ENCODE data around the gene PPARG.
"Not testable (repeated sequence)": the region's sequence is repeated elsewhere in the genome, so short reads cannot be mapped to it uniquely, and the experiment has no call there.

The PPARG gene

DNA sequence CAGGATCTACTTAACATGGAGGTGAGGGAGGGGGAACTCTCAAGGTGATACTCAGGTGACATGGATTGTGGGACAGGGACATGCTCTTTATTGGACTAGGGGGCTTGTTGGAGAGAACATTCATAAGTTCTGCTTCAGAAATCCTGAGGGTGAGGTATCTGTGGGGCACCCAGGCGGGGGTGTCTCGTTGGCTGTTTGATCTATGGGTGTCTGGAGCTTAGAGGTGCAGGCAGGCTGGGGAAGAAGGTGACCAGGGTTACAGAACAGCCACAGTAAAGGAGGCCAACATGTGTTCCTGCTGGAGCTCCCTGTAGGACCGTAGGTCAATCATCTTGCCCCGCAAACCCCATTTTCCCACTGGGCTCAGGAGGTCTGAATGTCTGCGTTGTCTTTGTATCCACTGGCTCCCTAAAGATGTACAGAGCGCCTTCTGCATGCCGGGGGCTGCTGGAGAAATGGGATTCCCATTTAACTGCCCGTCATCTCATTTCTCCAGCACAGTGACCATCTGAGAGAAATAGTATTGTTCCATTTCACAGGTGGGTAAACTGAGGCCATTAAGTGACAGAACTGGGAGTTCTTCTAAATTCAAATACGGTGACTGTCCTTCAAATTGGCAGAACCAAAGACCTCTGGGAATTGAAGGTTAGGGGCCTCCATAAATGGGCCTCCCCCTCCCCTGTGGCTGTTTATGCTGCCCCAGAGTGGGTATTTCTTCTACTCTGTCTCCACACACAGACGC, 155.1 kb downstream of the PPARG start:
- no peak for DNase-seq (ENCODE audit: low spot score)

DNA sequence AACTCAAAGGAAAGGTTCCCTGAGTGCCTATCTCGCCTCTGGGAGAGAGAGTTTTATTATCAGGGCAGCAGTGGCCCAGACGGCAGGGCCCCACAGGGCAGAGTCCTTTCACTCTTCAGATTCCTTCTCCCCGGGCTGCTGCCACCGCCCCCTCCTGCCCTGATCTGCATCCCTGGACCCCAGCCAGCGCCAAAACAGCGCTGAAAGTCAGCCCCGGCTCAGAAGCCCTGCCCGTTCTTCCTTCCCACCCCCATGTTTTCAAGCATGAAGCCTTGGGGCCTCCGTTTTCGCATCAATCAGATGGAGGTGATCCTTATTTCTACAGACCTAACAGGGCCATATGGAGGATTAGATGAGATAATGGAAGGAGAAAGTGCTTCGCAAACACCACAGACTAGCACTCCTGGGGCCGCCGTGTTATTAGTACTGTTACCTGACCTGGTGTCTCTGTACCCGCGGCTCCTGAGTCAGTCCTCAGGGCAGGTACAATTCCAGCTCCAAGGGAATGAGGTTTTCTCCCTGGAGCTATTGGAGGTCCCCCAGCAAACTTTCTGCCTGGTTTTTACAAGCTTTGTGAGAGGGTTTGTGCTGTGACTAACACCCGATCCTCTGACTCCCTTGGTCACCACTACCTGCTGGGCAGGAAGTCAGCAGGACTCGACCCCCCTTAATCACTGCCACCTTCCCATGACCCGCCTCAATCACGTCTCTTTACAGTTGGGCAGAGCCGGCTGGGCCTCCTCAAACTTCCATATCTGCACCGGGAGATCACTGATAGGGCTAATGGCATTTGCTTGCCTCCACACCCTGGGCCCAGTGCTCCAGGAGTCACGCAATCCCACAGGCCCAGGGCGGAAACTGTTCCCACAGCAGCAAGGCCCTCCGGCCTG, 156.0 kb downstream of the PPARG start:
- DNase-seq (ENCODE audit: low spot score) = no peak

DNA sequence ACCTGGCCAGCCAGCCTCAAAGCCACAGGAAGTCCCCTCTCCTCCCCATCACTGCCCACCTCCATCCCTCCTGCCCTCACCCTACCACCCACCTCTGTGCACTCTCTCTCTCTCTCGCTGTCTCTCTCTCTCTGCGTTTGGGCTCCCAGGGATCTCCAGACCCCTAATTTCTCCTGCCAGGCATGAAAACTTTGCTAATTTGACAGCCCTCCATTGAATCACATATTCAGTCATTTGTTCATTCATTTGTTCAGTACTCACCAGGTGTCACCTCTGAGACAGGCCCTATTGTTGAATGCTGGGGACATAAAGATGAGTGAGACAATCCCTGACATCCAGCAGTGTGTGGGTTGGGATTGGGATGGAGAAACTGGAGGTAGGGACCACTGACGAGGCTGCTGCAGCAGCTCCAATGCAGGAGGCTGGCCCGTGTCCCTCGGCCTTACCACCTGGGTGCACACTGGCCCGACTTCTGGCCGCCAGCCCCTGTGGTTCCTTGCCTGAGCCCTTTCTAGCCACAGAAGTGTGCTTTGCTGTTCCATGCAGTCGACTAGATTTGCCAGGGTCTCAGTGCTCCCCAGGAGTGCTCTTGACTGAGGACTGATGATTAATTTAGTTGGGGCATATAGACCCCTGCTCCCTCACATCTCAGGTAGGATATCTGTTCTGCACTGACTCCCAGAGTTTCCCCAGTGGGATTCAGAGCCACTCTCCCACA, 156.8 kb downstream of the PPARG start:
- no peak for DNase-seq (ENCODE audit: low spot score)

DNA sequence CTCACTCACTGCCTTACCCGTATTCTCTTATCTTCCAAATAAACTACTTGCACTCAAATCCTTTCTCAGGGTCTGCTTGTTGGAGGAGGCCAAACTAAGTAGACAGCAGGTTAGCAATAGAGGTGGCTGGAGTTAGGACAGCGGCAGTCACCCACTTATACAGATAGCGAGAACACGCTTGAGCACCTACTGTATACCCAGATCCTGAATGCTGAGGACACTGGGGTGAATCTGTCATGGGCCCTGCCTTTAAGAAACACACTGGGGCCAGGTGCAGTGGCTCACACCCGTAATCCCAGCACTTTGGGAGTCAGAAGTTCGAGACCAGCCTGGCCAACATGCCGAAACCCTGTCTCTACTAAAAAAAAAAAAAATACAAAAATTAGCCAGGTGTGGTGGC, 157.4 kb downstream of the PPARG start:
- no peak for DNase-seq (ENCODE audit: low spot score)

DNA sequence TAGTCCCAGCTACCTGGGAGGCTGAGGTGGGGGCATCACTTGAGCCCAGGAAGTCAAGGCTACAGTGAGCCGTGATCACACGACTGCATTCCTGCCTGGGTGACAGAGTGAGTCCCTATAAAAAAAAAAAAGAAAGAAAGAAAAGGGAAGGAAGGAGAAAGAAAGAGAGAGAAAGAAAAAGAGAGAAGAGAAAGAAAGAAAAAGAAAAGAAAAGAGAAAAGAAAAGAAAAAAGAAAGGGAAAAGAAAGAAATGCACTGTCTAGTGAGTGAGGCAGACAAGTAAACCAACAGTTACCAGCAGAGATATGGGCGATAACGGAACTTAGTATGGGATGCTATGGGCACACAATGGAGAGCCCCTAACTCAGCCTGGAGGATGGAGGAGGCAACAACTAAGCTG, 158.2 kb downstream of the PPARG start:
- DNase-seq (ENCODE audit: low spot score) = no peak

DNA sequence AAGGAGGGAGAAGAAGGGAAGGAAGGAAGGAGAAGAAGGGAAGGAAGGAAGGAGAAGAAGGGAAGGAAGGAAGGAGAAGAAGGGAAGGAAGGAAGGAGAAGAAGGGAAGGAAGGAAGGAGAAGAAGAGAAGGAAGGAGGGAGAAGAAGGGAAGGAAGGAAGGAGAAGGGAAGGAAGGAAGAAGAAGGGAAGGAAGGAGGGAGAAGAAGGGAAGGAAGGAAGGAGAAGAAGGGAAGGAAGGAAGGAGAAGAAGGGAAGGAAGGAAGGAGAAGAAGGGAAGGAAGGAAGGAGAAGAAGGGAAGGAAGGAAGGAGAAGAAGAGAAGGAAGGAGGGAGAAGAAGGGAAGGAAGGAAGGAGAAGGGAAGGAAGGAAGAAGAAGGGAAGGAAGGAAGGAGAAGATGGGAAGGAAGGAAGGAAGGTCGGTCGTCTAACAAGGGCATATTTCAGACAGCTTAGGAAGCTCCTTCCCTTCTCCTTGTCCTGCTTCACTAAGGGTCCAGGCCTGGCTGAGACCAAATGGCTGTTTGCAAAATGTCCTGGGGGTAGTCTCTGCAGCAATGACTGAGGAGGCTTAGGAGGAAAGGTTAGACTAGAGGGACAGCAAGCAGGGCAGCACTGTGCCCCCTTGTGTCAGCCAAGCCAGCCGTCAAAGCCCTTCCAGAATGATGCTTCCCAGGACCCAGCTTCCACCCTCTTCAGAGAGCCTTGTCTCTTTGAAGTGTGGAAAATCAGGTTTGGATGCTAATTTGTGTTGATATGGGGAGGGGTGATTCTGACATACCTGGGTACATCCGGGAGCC, 159.7 kb downstream of the PPARG start:
- not testable (repeated sequence) for DNase-seq (ENCODE audit: low spot score)

DNA sequence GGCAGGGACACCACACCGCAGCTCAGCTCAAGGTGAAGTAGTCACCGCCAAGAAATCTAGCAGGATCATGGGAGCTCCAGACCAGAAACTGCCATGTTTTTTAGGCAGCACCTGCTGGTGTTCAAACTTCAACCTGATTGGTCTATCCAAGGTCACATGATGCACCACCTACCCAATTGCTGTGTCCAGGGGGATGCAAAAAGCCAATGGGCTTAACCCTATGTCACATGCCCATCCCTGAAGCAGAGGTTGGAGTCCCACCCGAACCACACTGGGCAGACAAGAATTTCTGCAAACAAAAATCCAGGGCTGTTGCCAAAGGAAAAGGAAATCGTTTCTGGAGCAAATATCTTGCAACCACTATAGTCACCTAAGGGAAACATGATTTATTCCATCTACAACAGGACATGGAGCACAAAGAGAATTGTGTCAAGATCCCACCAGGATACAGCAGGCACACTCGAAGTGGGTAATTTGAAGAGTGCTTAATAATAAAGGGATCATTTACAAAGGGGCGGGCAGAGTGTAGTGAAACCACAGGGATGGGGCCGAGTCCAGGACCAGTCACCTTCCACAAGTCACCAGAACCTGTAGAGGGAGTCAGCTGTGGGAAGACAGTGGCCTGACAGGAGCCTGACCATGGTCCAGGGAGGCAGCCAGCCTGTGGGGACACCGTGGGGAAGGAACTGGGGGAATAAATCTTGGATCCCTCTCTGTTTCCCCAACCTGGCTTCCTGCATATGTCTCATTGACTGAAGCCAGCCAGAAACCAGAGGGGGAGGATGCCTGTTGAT, 161.2 kb downstream of the PPARG start:
- DNase-seq (ENCODE audit: low spot score) = no peak

DNA sequence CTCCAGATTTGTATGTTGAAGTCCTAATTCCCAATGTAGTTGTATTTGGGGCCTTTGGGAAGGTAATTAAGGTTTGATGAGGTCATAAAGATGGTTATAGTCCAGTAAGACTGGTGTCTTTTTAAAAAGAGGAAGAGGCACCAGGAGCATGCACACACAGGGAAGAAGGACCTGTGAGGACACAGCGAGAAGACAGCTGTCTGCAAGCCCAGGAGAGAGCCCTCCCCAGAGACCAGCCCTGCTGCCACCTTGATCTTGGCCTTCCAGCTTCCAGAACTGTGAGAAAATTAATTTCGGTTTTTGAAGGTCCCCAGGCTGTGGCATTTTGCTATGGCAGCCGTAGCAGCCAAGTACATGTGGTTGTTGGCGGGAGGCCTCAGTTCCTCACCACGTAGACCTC, 162.6 kb downstream of the PPARG start:
- no peak for DNase-seq (ENCODE audit: low spot score)

DNA sequence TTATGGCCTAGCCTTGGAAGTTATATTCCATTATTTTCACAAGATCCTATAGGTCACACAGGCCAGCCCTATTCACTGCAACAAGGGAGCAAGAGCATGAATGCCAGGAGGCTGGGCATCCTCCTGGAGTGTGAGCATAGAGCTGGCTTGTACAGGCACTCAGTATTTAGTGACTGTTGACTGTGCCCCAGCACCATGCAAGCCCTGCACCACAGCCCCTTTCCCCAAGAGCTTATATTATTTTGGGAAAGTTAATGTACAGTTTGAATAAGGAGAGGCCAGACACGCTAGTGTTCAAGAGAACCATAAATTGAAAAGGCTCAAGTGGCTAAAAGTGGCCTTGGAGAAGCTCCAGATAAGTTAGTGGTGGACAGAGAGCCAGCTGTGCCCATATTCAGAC, 163.1 kb downstream of the PPARG start:
- DNase-seq (ENCODE audit: low spot score) = no peak

DNA sequence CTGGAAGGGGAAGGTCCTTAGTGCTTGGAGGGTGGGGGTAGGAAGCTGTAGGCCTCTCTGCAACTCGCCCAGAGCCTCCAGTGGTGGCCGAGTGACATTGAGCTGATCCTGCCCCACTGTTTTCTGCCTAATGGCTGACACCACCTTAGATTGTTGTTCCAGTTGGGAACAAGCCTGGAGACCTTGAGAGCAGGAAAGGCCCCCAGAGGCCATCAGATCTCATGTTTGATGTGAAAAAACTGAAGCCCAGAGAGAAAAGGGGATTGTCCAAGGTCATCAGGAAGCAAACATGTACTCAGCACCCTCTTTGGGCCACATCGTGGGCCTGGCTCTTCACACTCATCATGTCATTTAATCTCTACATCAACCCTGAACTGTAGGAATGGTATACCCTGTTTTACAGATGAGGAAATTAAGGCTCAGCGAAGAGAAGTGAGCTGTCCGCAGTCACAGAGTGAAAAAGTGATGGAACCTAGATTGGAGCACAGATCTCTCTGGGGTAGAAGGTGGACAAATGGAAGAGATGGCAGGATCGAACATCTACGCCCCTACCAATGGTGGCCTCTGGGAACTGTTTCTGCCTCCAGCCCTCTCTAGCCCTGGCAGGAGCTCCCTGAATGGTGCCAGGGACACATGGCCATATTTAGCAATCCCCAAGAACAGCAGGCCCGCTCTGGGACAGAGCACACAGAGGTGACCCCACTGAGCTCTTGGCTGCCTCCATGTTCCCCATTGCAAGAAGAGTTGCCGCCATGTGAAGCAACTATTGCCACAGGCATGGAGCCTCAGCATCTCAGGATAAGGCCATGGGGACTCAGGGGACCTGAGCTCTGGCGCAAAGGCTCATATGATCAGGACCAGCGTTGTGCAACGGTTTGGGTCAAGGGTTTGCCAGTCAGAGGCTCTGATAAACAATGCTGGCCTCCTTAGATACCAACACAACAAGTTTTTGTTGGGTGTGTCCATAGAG, 163.8 kb downstream of the PPARG start:
- no peak for DNase-seq (ENCODE audit: low spot score)

DNA sequence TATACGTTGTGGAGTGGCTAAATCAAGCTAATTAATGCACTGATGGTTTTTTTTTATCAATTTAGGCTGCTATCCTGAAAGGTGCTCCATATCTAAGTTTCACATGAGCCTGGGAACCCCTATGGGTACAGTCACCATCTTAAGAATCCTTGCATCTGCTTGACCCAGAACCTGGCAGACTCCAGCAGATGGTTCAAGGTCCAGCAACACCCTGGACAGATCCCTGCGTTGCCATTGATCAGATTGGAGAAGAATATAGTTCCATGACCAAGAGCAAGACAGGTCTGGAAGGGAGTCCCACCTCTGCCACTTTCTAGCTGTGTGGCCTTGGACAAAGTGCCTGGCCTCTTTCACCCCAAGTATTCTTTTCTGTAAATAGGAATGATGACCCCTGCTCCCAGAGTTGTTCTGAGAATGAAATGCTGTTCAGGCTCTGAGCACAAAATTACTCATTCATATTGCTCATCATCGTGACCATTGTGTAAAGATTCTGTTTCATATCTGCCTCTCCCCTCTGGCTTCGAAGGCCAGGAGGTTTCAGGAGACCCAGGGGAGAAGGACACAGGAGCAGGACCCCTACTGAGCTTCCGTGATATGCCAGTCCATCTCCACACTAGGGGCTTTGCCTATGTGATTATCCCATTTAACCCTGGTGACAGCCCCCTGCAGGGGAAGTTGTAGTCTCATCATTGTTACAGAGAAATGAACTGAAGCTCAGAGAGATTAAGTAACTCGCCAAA, 165.4 kb downstream of the PPARG start:
- no peak for DNase-seq (ENCODE audit: low spot score)

DNA sequence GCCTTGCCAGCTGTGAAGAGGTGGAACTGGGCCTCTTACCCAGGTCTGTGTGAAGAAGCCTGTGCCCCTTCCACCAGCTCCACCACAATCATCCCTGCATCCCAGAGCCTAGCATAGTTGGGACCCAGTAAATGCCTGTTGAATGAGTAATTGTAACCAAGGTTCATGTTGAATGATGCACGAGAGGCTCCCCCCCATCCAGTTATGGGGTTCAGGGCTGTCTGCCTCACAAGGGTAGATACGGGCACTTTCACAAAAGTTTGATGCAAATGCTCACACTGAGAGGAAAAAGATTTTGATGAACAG, 165.9 kb downstream of the PPARG start:
- no peak for DNase-seq (ENCODE audit: low spot score)

DNA sequence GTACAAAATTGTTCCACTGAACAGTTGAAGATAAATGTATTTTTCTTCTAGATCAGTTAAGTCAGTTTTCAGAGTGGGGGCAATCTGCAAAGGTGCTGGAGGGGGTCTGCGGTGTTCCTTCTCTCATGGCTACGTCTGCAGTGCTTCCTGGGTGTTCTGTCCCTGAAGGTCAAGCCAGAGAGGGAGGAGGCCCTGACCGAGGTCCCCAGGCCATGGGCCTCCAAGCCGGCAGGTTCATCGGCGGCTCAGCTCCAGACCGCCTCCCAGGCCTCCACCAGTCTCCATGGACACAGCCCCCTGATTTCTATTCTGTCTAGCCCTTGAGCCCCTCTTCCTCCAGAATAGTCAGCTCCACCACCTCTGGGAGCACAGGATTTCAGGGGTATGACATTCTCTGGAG, 166.9 kb downstream of the PPARG start:
- no peak for DNase-seq (ENCODE audit: low spot score)

DNA sequence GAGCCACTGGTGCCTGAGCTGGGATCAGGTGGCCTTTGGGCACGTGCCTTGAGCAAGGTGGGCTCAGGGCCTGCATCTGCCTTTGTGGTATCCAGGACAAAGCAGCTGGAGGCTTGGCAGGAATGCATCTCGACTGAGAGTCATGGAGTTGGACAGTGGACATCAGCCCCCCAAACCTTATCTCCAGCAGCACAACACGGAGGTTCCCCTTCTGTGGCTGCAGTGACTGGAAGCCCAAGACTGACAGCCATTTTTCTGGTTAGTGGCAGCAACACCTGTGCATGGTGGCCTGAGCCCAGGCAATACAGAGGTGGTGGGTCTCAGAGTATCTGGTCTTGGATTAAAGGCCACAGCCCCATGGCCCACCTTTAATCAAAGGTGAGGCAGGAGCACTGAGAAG, 167.6 kb downstream of the PPARG start:
- no peak for DNase-seq (ENCODE audit: low spot score)

DNA sequence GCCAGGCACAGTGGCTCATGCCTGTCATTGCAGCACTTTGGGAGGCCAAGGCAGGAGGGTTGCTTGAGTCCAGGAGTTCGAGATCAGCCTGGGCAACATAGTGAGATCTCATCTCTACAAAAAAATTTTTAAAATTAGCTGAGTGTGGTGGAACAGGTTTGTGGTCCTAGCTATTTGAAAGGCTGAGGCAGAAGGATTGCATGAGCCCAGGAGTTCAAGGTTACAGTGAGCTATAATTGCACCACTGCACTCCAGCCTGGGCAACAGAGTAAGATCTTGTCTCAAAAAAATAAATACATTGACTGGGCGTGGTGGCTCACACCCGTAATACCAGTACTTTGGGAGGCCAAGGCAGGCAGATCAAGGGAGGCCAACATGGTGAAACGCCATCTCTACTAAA, 168.5 kb downstream of the PPARG start:
- not testable (repeated sequence) for DNase-seq (ENCODE audit: low spot score)

DNA sequence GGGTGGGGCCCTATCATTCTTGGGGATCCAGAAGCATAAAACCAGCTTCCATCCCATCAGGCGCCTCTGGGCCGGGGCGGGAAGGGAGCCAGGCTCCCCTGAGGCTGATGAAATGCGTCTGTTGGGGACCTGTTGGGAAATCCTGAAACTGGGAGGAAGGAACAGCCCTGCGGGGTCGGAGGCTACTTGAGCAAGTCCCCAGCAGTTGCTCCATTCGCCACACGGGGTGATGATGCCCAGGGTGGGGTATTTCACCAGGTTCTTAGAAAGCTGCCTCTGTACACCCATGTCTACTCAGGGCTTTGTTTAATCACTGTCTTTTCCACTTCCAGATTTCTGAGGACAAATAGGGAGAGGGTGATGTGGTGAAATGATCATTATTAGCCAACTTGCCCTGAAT, 170.0 kb downstream of the PPARG start:
- no peak for DNase-seq (ENCODE audit: low spot score)

DNA sequence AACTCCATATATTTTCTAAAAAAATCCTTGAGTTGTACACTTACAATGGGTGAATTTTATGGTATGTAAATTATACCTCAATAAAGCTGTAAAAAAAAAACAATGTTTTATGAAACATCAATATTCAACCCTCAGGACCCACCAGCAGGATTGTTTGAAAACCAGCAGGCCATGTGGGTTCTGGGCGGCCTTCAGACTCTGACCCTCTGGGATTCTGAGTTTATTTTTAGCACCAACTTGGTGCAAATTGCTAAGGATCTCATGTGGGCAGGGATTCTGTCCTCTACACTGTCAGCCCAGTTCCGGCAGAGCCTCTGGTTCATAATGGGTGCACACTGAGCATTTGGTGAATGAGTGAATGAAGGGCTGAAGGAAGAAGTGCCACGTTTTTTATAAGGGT, 171.3 kb downstream of the PPARG start:
- DNase-seq (ENCODE audit: low spot score) = no peak

DNA sequence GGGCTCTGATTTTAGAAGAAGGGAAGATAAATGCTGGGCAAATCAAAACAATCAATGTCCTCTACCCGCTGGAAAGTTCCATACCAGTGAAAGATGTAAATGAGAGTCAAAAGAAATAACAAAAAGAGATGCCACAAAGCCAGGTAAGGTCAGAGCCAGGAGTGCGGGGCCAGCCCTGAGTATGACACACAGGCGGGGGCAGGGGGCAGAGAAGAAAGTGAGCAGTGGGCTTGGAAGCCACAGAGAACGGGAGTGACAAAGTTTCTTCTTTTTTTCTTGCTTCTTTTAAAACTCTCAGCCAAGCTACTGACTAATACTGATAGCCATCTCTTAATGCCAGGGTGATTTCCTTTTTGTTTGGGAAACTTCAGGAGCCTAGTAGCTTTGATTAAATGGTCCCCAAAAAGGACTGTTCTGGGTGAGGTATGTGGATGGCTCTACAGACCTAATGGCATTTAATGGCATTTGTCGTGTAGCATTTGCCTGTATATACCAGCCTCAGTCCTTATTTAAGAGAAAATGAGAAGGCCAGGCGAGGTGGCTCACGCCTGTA, 172.3 kb downstream of the PPARG start:
- no peak for DNase-seq (ENCODE audit: low spot score)

Measured in cerebellar cortex (tissue), 1 donor.